Lung (tissue), 12 donors: Measurements from ENCODE around the gene ZNRF4. TPM values are rescaled to one million over a fixed set of nuclear protein-coding genes. Genes with fewer than 3 reads are reported as not detected.

Experiments used
- ATAC-seq: fragments of 200-7000 bp; cut with Tn5 transposase; one replicate; pipeline ENCODE4 v1.9.1; 2020; ENCODE audit warnings: moderate number of reproducible peaks; ENCODE audit not compliant: insufficient read depth, low FRiP score
- DNase-seq, 3 donors: peaks; one replicate each; pipeline ENCODE4 v3.0.0-alpha.2; 2013 to 2017
- H3K27ac ChIP-seq, 2 donors: one replicate each; pipeline ENCODE4 v1.5.1; 2013; ENCODE audit warnings: mild to moderate bottlenecking in 2 of 2, moderate library complexity in 2 of 2, control low read depth in 1 of 2, inconsistent platforms in 1 of 2, low read depth in 1 of 2, low read length in 1 of 2
- H3K27me3 ChIP-seq, 3 donors: one replicate each; pipeline ENCODE4 v1.5.1; 2013; ENCODE audit warnings: low read length in 2 of 3; ENCODE audit not compliant: control insufficient read depth in 3 of 3, insufficient read depth in 3 of 3
- H3K36me3 ChIP-seq, 4 donors: one replicate each; pipeline ENCODE4 v1.5.1; 2013; ENCODE audit warnings: low read length in 4 of 4, mild to moderate bottlenecking in 1 of 4, moderate library complexity in 1 of 4; ENCODE audit not compliant: control insufficient read depth in 4 of 4, insufficient read depth in 4 of 4
- H3K4me1 ChIP-seq, 5 donors: one replicate each; pipeline ENCODE4 v1.5.1; 2013; ENCODE audit warnings: low read length in 5 of 5, mild to moderate bottlenecking in 2 of 5, moderate library complexity in 1 of 5; ENCODE audit not compliant: control insufficient read depth in 5 of 5, insufficient read depth in 5 of 5
- H3K4me3 ChIP-seq: one replicate; pipeline ENCODE4 v1.5.1; 2013; ENCODE audit warnings: mild to moderate bottlenecking, control low read depth, moderate library complexity
- H3K9ac ChIP-seq, 2 donors: one replicate each; pipeline ENCODE4 v1.5.1; 2013; ENCODE audit warnings: low read length in 2 of 2, control low read depth in 1 of 2; ENCODE audit not compliant: insufficient read depth in 1 of 2
- H3K9me3 ChIP-seq, 4 donors: one replicate each; pipeline ENCODE4 v1.5.1; 2013; ENCODE audit warnings: low read length in 3 of 4, mild to moderate bottlenecking in 1 of 4, moderate library complexity in 1 of 4; ENCODE audit not compliant: control insufficient read depth in 4 of 4, insufficient read depth in 3 of 4
- CTCF ChIP-seq: IDR thresholded peaks from 2 replicates; pipeline ENCODE4 v1.5.1; 2012; ENCODE audit warnings: mild to moderate bottlenecking; ENCODE audit errors: control extremely low read depth, extremely low read depth
- WGBS, 2 donors: extraction: QIAGEN DNeasy Blood & Tissue Kit; methylation state at CpG; one replicate each; pipeline ENCODE4 v1.1.7; 2013; 5-methylcytosine and 5-hydroxymethylcytosine counted together
- polyA plus RNA-seq, 2 donors: library from polyadenylated mRNA; stranded (reverse); fragments of 200-250 nt; gene quantifications; one replicate each; pipeline ENCODE4 v1.2.1, GENCODE V29; 2013
- total RNA-seq, 2 donors: library from RNA; depleted of rRNA in 1 of 2; stranded (reverse); fragments of >200 nt in 1 of 2; gene quantifications; one replicate each; pipeline ENCODE4 v1.2.1, GENCODE V29; 2014 to 2021
- donor health status: control.
- donor health status: control.
- donor health status: Bipolar disorder and iron deficiency.
- donor health status: healthy.
- donor health status: DM: yes; HTN: yes; CAD: no.

Gene ZNRF4
- total and polyA plus RNA-seq, 4 donors: not detected

GRCh38 chr19:5489551-5489950 is 34.3 kb downstream of the ZNRF4 start:
- Histone ChIP-seq H3K27me3 (peaks cover 9 to 20% (median 20%) of the 10 kb centered on the region in 3 donors), H3K9ac (no peak overlapping the region), H3K36me3 (no peaks in the 10 kb centered on the region), H3K4me1 (peaks cover 0 to 4% (median 0%) of the 10 kb centered on the region in 5 donors), H3K9me3 (peaks cover 0 to 2% (median 0%) of the 10 kb centered on the region in 4 donors), H3K27ac (no peak overlapping the region), H3K4me3 (no peak overlapping the region)
- ATAC-seq (no peak), DNase-seq (no peak)
- WGBS, 2 donors: 52 to 63% methylated on average over 18 of the region's 18 CpGs
- TF ChIP-seq CTCF: no peak

- no peak for ATAC-seq
- 85 to 91% methylated on average over 12 of the region's 12 CpGs for WGBS, 2 donors
These were observed 36.3 kb downstream of the ZNRF4 start for GRCh38 chr19:5491565-5491964.

GRCh38 chr19:5492281-5492634 is 37.0 kb downstream of the ZNRF4 start:
- Histone ChIP-seq H3K4me1 (peaks cover 0 to 4% (median 0%) of the 10 kb centered on the region in 5 donors), H3K9me3 (peaks cover 0 to 3% (median 0%) of the 10 kb centered on the region in 4 donors), H3K4me3 (no peak overlapping the region), H3K27me3 (peaks cover 9 to 30% (median 20%) of the 10 kb centered on the region in 3 donors), H3K9ac (no peak overlapping the region), H3K27ac (no peak overlapping the region), H3K36me3 (no peaks in the 10 kb centered on the region)
- WGBS, 2 donors: 56 to 62% methylated on average over 8 of the region's 8 CpGs
- TF ChIP-seq CTCF: no peak
- no peak for ATAC-seq
- DNase-seq: no peak

More at GRCh38 chr19:5491565-5491964, 36.3 kb downstream of the ZNRF4 start:
- Histone ChIP-seq H3K27ac (no peak overlapping the region), H3K9me3 (peaks cover 0 to 2% (median 0%) of the 10 kb centered on the region in 4 donors), H3K4me1 (peaks cover 0 to 4% (median 0%) of the 10 kb centered on the region in 5 donors), H3K36me3 (no peaks in the 10 kb centered on the region), H3K4me3 (no peak overlapping the region), H3K9ac (no peak overlapping the region), H3K27me3 (peaks cover 9 to 30% (median 20%) of the 10 kb centered on the region in 3 donors)
- no peak for DNase-seq
- TF ChIP-seq CTCF: no peak
